Endothelial cell of umbilical vein (primary cell): ENCODE results near the gene FTSJ3. TPM values are rescaled to one million over a fixed set of nuclear protein-coding genes. Genes with fewer than 3 reads are reported as not detected.

Experiments used
- BruUV-seq: library from RNA; stranded (reverse); fragments of 400-500 nt; replicated peaks from 2 replicates; lab custom pipeline; 2021; lab: Mats Ljungman, UMichigan
- CTCF ChIA-PET: fragments of 300-600, 350-600 bp; sonication (Branson Sonifier 250); formaldehyde crosslinking; loops from one replicate; lab custom pipeline; 2021; ENCODE audit warnings: antibody characterized with exemption, inconsistent platforms; lab: Charles Lee
- POLR2A ChIA-PET: fragments of 300-600, 350-600 bp; sonication (Branson Sonifier 250); formaldehyde crosslinking; loops from one replicate; lab custom pipeline; 2021; ENCODE audit warnings: antibody characterized with exemption, inconsistent platforms; lab: Charles Lee
- DNase-seq: peaks from one replicate; pipeline ENCODE4 v3.0.0-alpha.2; 2011; ENCODE audit warnings: low read depth, low spot score
- FAIRE-seq: peaks from 2 replicates; lab custom pipeline; 2011; peaks lifted over from hg19 to GRCh38; lab: Jason Lieb, UNC
- H2AFZ ChIP-seq: 2 replicates; pipeline ENCODE4 v1.6.0; 2012; ENCODE audit warnings: low read depth, low read length, control low read depth, inconsistent platforms
- H3K27ac ChIP-seq: 2 replicates; pipeline ENCODE4 v1.5.1; 2011; ENCODE audit warnings: low read depth, mild to moderate bottlenecking, control low read depth, low read length, moderate library complexity; ENCODE audit not compliant: insufficient read depth
- H3K27me3 ChIP-seq, 2 experiments: 2 replicates each; pipeline versions ENCODE4 v1.6.0 to v1.6.1; 2011; ENCODE audit warnings: low read length in 2 of 2, mixed read lengths in 1 of 2; ENCODE audit not compliant: control insufficient read depth in 2 of 2, insufficient read depth in 2 of 2
- H3K36me3 ChIP-seq, 2 experiments: 2 replicates in 1 of 2; 3 replicates in 1 of 2; pipeline ENCODE4 v1.5.1; 2011; ENCODE audit warnings: low read length in 2 of 2, mild to moderate bottlenecking in 1 of 2, moderate library complexity in 1 of 2; ENCODE audit not compliant: control insufficient read depth in 2 of 2, insufficient read depth in 2 of 2; ENCODE audit errors: extremely low read depth in 1 of 2
- H3K4me1 ChIP-seq: 3 replicates; pipeline ENCODE4 v1.5.1; 2011; ENCODE audit warnings: mild to moderate bottlenecking, low read length; ENCODE audit not compliant: control insufficient read depth, insufficient read depth; ENCODE audit errors: extremely low read depth
- H3K4me2 ChIP-seq: 2 replicates; pipeline ENCODE4 v1.6.1; 2011; ENCODE audit warnings: low read length, control low read depth, mixed read lengths; ENCODE audit not compliant: insufficient read depth
- H3K4me3 ChIP-seq, 3 experiments: fragments of 200-600 bp in 1 of 3; sonication (generic), shearing (Covaris generic) in 1 of 3; replicated peaks in 1 of 3; 2 replicates each; pipeline ENCODE4 v1.5.1; 2011 to 2016; ENCODE audit warnings: control low read depth in 3 of 3, low read length in 3 of 3, mild to moderate bottlenecking in 2 of 3, inconsistent platforms in 1 of 3, low read depth in 1 of 3, moderate library complexity in 1 of 3; ENCODE audit not compliant: insufficient read depth in 1 of 3
- H3K79me2 ChIP-seq: 2 replicates; pipeline ENCODE4 v1.6.0; 2012; ENCODE audit warnings: low read length, inconsistent platforms; ENCODE audit not compliant: control insufficient read depth, insufficient read depth
- H3K9ac ChIP-seq: replicated peaks from 2 replicates; pipeline ENCODE3; 2011; ENCODE audit warnings: low read length, control low read depth; ENCODE audit not compliant: insufficient read depth; ENCODE audit errors: extremely low read depth
- H3K9me1 ChIP-seq: replicated peaks from 3 replicates; pipeline ENCODE4 v1.6.0; 2011; ENCODE audit warnings: mild to moderate bottlenecking, low read length; ENCODE audit not compliant: control insufficient read depth, insufficient read depth; ENCODE audit errors: extremely low read depth
- H3K9me3 ChIP-seq: replicated peaks from 2 replicates; pipeline ENCODE4 v1.5.1; 2012; ENCODE audit warnings: low read length, inconsistent platforms; ENCODE audit not compliant: control insufficient read depth, insufficient read depth
- H4K20me1 ChIP-seq: replicated peaks from 2 replicates; pipeline ENCODE3; 2011; ENCODE audit warnings: mild to moderate bottlenecking, low read length; ENCODE audit not compliant: control insufficient read depth, insufficient read depth; ENCODE audit errors: extremely low read depth
- CTCF ChIP-seq, 2 donors: IDR thresholded peaks; 1 replicate in 1 of 2; 2 replicates in 1 of 2; pipeline ENCODE4 v1.5.1; 2011; ENCODE audit warnings: low read length in 2 of 2, mild to moderate bottlenecking in 2 of 2, moderate library complexity in 2 of 2, control low read depth in 1 of 2, inconsistent platforms in 1 of 2, low read depth in 1 of 2; ENCODE audit not compliant: insufficient read depth in 1 of 2; ENCODE audit errors: extremely low read depth in 1 of 2
- EZH2 ChIP-seq: IDR thresholded peaks from 2 replicates; pipeline ENCODE4 v1.6.1; 2012; ENCODE audit warnings: borderline replicate concordance, low read depth, mild to moderate bottlenecking, moderate library complexity, low read length, inconsistent platforms; ENCODE audit not compliant: severe bottlenecking
- FOS ChIP-seq: IDR thresholded peaks from 2 replicates; pipeline ENCODE4 v1.6.1; 2011; ENCODE audit warnings: mild to moderate bottlenecking, low read length, moderate library complexity, borderline replicate concordance; ENCODE audit not compliant: insufficient read depth
- GATA2 ChIP-seq: IDR thresholded peaks from 2 replicates; pipeline ENCODE4 v1.7.0; 2011; ENCODE audit warnings: low read depth, mild to moderate bottlenecking, moderate library complexity, mixed read lengths, low read length; ENCODE audit not compliant: insufficient read length, insufficient read depth
- JUN ChIP-seq: IDR thresholded peaks from 2 replicates; pipeline ENCODE4 v1.6.1; 2011; ENCODE audit warnings: borderline replicate concordance, low read depth; ENCODE audit not compliant: insufficient read length, insufficient read depth
- MAX ChIP-seq: IDR thresholded peaks from 2 replicates; pipeline ENCODE4 v1.6.1; 2011; ENCODE audit not compliant: insufficient read depth, insufficient read length
- MYC ChIP-seq: IDR thresholded peaks from one replicate; pipeline ENCODE4 v1.6.1; 2011; ENCODE audit warnings: mild to moderate bottlenecking, low read depth, low read length
- POLR2A ChIP-seq: IDR thresholded peaks from 2 replicates; pipeline ENCODE4 v1.6.1; 2012; ENCODE audit warnings: low read depth, mild to moderate bottlenecking, control low read depth, low read length
- POLR2AphosphoS5 ChIP-seq: IDR thresholded peaks from 2 replicates; pipeline ENCODE4 v1.6.1; 2012; ENCODE audit warnings: low read depth, mild to moderate bottlenecking, control low read depth, low read length, moderate library complexity; ENCODE audit not compliant: insufficient read depth
- dilution Hi-C: fragments of 300-500 bp; cut with MboI; formaldehyde crosslinking; loops from one replicate; pipeline ENCODE4 v1.15.0; 2019; ENCODE audit warnings: low sequenced_read_pairs; ENCODE audit not compliant: extremely low pct_ligation_motif_present
- intact Hi-C: fragments of 100-400 bp; cut with micrococcal nuclease; formaldehyde crosslinking; loops from one replicate; pipeline ENCODE4 v1.10.0; 2022
- polyA plus RNA-seq, 4 experiments: library from polyadenylated mRNA; depleted of rRNA in 3 of 4; stranded (reverse) in 3 of 4; unstranded in 1 of 4; fragments of >200 nt; gene quantifications; 2 replicates each; pipeline versions ENCODE4 v1.2.1 to v1.2.3, GENCODE V29; 2011 to 2012; ENCODE audit warnings: missing spikeins in 1 of 4
- total RNA-seq: library from RNA; stranded (reverse); gene quantifications from 2 replicates; pipeline ENCODE4 v1.2.3, GENCODE V29; 2021

The FTSJ3 gene
- total and polyA plus RNA-seq, 2 donors (not counting 3 experiments of a cell fraction or from before 2014, with no cell fraction given), result 42.1 to 60.2 TPM

- Histone ChIP-seq H3K9me1 (no peaks in the 10 kb centered on the region), H3K79me2 (peaks cover 2% of the 10 kb centered on the region), H3K9ac (no peak overlapping the region), H3K4me1 (no peaks in the 10 kb centered on the region), H3K36me3 (peaks cover 26 to 35% of the 10 kb centered on the region in 2 experiments), H3K4me2 (no peak overlapping the region), H3K27me3 (no peaks in the 10 kb centered on the region), H2AFZ (no peak overlapping the region), H3K4me3 (no peak overlapping the region), H4K20me1 (no peaks in the 10 kb centered on the region), H3K9me3 (no peaks in the 10 kb centered on the region), H3K27ac (no peak overlapping the region)
- intact Hi-C loops (no loop called here), dilution Hi-C loops (no loop called here)
- POLR2A ChIA-PET, result no interaction called here
- FAIRE-seq, result no peak
- CTCF ChIA-PET, result no interaction called here
- DNase-seq, result no peak
- TF ChIP-seq GATA2, result no peak
- TF ChIP-seq MAX, result no peak
- TF ChIP-seq POLR2AphosphoS5, result no peak
- TF ChIP-seq JUN, result no peak
- no peak for TF ChIP-seq MYC
- no peak for TF ChIP-seq EZH2
- no peak for TF ChIP-seq CTCF (IDR thresholded peaks at IDR 0.05; ENCODE audit: extremely low read depth in 1 of 2, insufficient read depth in 1 of 2, low read depth in 1 of 2, low read length in 2 of 2)
- no peak for TF ChIP-seq FOS
- no peak for TF ChIP-seq POLR2A
- BruUV-seq, result no TSS peak
These were observed 21.9 kb downstream of the FTSJ3 start for GRCh38 chr17:63805591-63805990.
